Psoas muscle (tissue), 8 donors: ENCODE results near the gene DGAT2. TPM values are rescaled to one million over a fixed set of nuclear protein-coding genes. Genes with fewer than 3 reads are reported as not detected.
A peak's percentile ranks its signal among the peaks of the same experiment; 100 is the strongest.

Source experiments
- ATAC-seq, 4 donors: fragments of 200-7000 bp; cut with Tn5 transposase; one replicate each; pipeline ENCODE4 v1.9.1; 2020; ENCODE audit warnings: moderate library complexity in 3 of 4, mild to moderate bottlenecking in 2 of 4
- DNase-seq, 2 donors: peaks; one replicate each; pipeline ENCODE4 v3.0.0-alpha.2; 2020
- H3K27ac ChIP-seq: fragments of 200-600 bp; one replicate; pipeline ENCODE4 v1.8.0; 2022
- H3K27me3 ChIP-seq, 3 donors: fragments of 200-600 bp in 1 of 3; one replicate each; pipeline versions ENCODE4 v1.6.1 to v1.8.0; 2013 to 2022; ENCODE audit warnings: low read length in 2 of 3, mild to moderate bottlenecking in 2 of 3, moderate library complexity in 1 of 3; ENCODE audit not compliant: insufficient read depth in 3 of 3
- H3K36me3 ChIP-seq, 2 donors: fragments of 200-600 bp in 1 of 2; one replicate each; pipeline versions ENCODE4 v1.6.1 to v1.8.0; 2013 to 2022; ENCODE audit warnings: low read depth in 1 of 2, mild to moderate bottlenecking in 1 of 2, moderate library complexity in 1 of 2; ENCODE audit not compliant: insufficient read depth in 1 of 2
- H3K4me1 ChIP-seq: fragments of 200-600 bp; one replicate; pipeline ENCODE4 v1.8.0; 2022
- H3K4me3 ChIP-seq: fragments of 200-600 bp; one replicate; pipeline ENCODE4 v1.8.0; 2022; ENCODE audit warnings: mild to moderate bottlenecking
- H3K9me3 ChIP-seq: fragments of 200-600 bp; one replicate; pipeline ENCODE4 v1.8.0; 2022
- CTCF ChIP-seq: fragments of 200-600 bp; IDR thresholded peaks from one replicate; pipeline ENCODE4 v1.8.0; 2022; ENCODE audit warnings: antibody characterized with exemption
- WGBS, 3 donors: extraction: QIAGEN DNeasy Blood & Tissue Kit; methylation state at CpG; one replicate each; pipeline versions ENCODE4 v1.1.6 to v1.1.7; 2013; 5-methylcytosine and 5-hydroxymethylcytosine counted together
- intact Hi-C, 2 donors: fragments of 100-400 bp; cut with DNase I; formaldehyde crosslinking; loops; one replicate each; pipeline versions ENCODE4 v1.11.0 to v1.14.2; 2022
- polyA plus RNA-seq, 3 donors: library from polyadenylated mRNA; stranded (reverse); fragments of 200-250 nt; gene quantifications; one replicate each; pipeline ENCODE4 v1.2.3, GENCODE V29; 2013
- total RNA-seq, 4 donors: library from RNA; stranded (reverse); fragmentation: NEBNext Ultra II Directional in 2 of 4; extraction: Animal tissue kit (Norgen Biotek cat#: 25700) in 2 of 4; gene quantifications; one replicate each; pipeline versions ENCODE4 v1.2.1 to v1.2.4, GENCODE V29; 2021 to 2023
- donor health status: healthy with polysubstance abuse.
- donor health status: DM: no; HTN: no; CAD: no; lungs with moderate emphysema.
- donor health status: Bipolar disorder and iron deficiency.
- donor health status: healthy.
- donor health status: DM: yes; HTN: yes; CAD: no.
- donor health status: DM: no; HTN: no; CAD: no.
- donor health status: DM: no; HTN: no; CAD: no.
- donor health status: DM: yes; HTN: yes; CAD: no.

The DGAT2 gene
- total and polyA plus RNA-seq, 7 donors = 1.1 to 14.1 (median 3.2) TPM

- Histone ChIP-seq H3K4me3 (no peak overlapping the region), H3K27me3 (no peaks in the 10 kb centered on the region), H3K36me3 (no peaks in the 10 kb centered on the region), H3K4me1 (peaks cover 4% of the 10 kb centered on the region), H3K9me3 (no peaks in the 10 kb centered on the region), H3K27ac (no peak overlapping the region)
- TF ChIP-seq CTCF = no peak
- ATAC-seq = peak in 1 of 4 donors; percentile 30
- DNase-seq = no peak
- 55 to 60% (median 59%) methylated on average over 9 of the region's 9 CpGs for WGBS, 3 donors
- intact Hi-C loops = loop anchor here (2.0 to 10.0 kb wide), 5 partner anchors 67 to 516 kb away; no protein-coding TSS in a partner anchor
Measured at GRCh38 chr11:75801362-75802020, 32.9 kb downstream of the DGAT2 start.

GRCh38 chr11:75802021-75802912 is 33.7 kb downstream of the DGAT2 start:
- ATAC-seq = peak; percentile 28 to 42 (median 38)

GRCh38 chr11:75802913-75803820 is 34.6 kb downstream of the DGAT2 start:
- TF ChIP-seq CTCF = peak; percentile 95
- 44 to 52% (median 48%) methylated on average over 10 of the region's 10 CpGs for WGBS, 3 donors
- intact Hi-C loops = loop anchor here (1.0 to 10.0 kb wide), 6 partner anchors 64 to 514 kb away; no protein-coding TSS in a partner anchor
- no peaks in the 10 kb centered on the region for H3K36me3 ChIP-seq
- ATAC-seq (peak; percentile 88 to 96 (median 91)), DNase-seq (peak; percentile 66 to 72)
- peaks cover 4% of the 10 kb centered on the region for H3K4me1 ChIP-seq
- H3K9me3 ChIP-seq = no peaks in the 10 kb centered on the region
- no peak overlapping the region for H3K4me3 ChIP-seq
- H3K27me3 ChIP-seq = no peaks in the 10 kb centered on the region
- H3K27ac ChIP-seq = no peak overlapping the region

More at GRCh38 chr11:75802021-75802912, 33.7 kb downstream of the DGAT2 start:
- 59 to 77% (median 63%) methylated on average over 12 of the region's 12 CpGs for WGBS, 3 donors
- no peaks in the 10 kb centered on the region for H3K27me3 ChIP-seq
- intact Hi-C loops = loop anchor here (2.0 to 10.0 kb wide), 5 partner anchors 67 to 515 kb away; no protein-coding TSS in a partner anchor
- H3K36me3 ChIP-seq = no peaks in the 10 kb centered on the region
- peaks cover 4% of the 10 kb centered on the region for H3K4me1 ChIP-seq
- H3K4me3 ChIP-seq = no peak overlapping the region
- H3K9me3 ChIP-seq = no peaks in the 10 kb centered on the region
- no peak overlapping the region for H3K27ac ChIP-seq
- DNase-seq = no peak
- TF ChIP-seq CTCF = no peak

- ATAC-seq (no peak), DNase-seq (no peak)
- Histone ChIP-seq H3K36me3 (no peaks in the 10 kb centered on the region), H3K4me3 (no peak overlapping the region), H3K27me3 (no peaks in the 10 kb centered on the region), H3K9me3 (no peaks in the 10 kb centered on the region), H3K4me1 (no peaks in the 10 kb centered on the region), H3K27ac (no peak overlapping the region)
- WGBS, 3 donors = 64 to 68% (median 68%) methylated on average over 2 of the region's 2 CpGs
- no peak for TF ChIP-seq CTCF
- intact Hi-C loops = loop anchor here in 1 of 2 donors (10.0 kb wide), 2 partner anchors 346 to 506 kb away; no protein-coding TSS in a partner anchor
Measured at GRCh38 chr11:75809111-75809510, 40.5 kb downstream of the DGAT2 start.
